Suprapubic skin (tissue), 3 donors: Measurements from ENCODE around the gene RPL7A.

Source experiments
- CTCF ChIP-seq, 2 donors: fragments of 200-600 bp in 1 of 2; fragments of 450-650 bp in 1 of 2; sonication (generic) in 1 of 2; IDR thresholded peaks; one replicate each; pipeline ENCODE4 v1.5.1; 2016 to 2019; ENCODE audit warnings: antibody characterized with exemption in 2 of 2, mild to moderate bottlenecking in 1 of 2, moderate library complexity in 1 of 2
- EP300 ChIP-seq: sonication (generic); formaldehyde crosslinking; IDR thresholded peaks from one replicate; pipeline ENCODE4 v1.6.1; 2017; ENCODE audit warnings: antibody characterized with exemption
- POLR2A ChIP-seq, 2 donors: fragments of 450-650 bp; IDR thresholded peaks; one replicate each; pipeline ENCODE4 v1.6.1; 2017; ENCODE audit warnings: antibody characterized with exemption in 2 of 2, mild to moderate bottlenecking in 2 of 2, moderate library complexity in 2 of 2

GRCh38 chr9:133303266-133304157 lies 44.5 kb upstream of the RPL7A start:
- TF ChIP-seq EP300: no peak
- no peak for TF ChIP-seq CTCF (IDR thresholded peaks at IDR 0.05)
- TF ChIP-seq POLR2A (IDR thresholded peaks at IDR 0.05): no peak
